Endothelial cell of umbilical vein (primary cell): Measurements from ENCODE around the gene EYS.

ENCODE experiments used
- EZH2 ChIP-seq: IDR thresholded peaks from 2 replicates; pipeline ENCODE4 v1.6.1; 2012; ENCODE audit warnings: borderline replicate concordance, low read depth, mild to moderate bottlenecking, moderate library complexity, low read length, inconsistent platforms; ENCODE audit not compliant: severe bottlenecking
- FOS ChIP-seq: IDR thresholded peaks from 2 replicates; pipeline ENCODE4 v1.6.1; 2011; ENCODE audit warnings: mild to moderate bottlenecking, low read length, moderate library complexity, borderline replicate concordance; ENCODE audit not compliant: insufficient read depth
- GATA2 ChIP-seq: IDR thresholded peaks from 2 replicates; pipeline ENCODE4 v1.7.0; 2011; ENCODE audit warnings: low read depth, mild to moderate bottlenecking, moderate library complexity, mixed read lengths, low read length; ENCODE audit not compliant: insufficient read length, insufficient read depth
- JUN ChIP-seq: IDR thresholded peaks from 2 replicates; pipeline ENCODE4 v1.6.1; 2011; ENCODE audit warnings: borderline replicate concordance, low read depth; ENCODE audit not compliant: insufficient read length, insufficient read depth
- MYC ChIP-seq: IDR thresholded peaks from one replicate; pipeline ENCODE4 v1.6.1; 2011; ENCODE audit warnings: mild to moderate bottlenecking, low read depth, low read length
- POLR2A ChIP-seq: IDR thresholded peaks from 2 replicates; pipeline ENCODE4 v1.6.1; 2012; ENCODE audit warnings: low read depth, mild to moderate bottlenecking, control low read depth, low read length
- POLR2AphosphoS5 ChIP-seq: IDR thresholded peaks from 2 replicates; pipeline ENCODE4 v1.6.1; 2012; ENCODE audit warnings: low read depth, mild to moderate bottlenecking, control low read depth, low read length, moderate library complexity; ENCODE audit not compliant: insufficient read depth
- TF ChIP-seq, protein P1 (sequence below), 2 donors: IDR thresholded peaks; 1 replicate in 1 of 2; 2 replicates in 1 of 2; pipeline ENCODE4 v1.5.1; 2011; ENCODE audit warnings: low read length in 2 of 2, mild to moderate bottlenecking in 2 of 2, moderate library complexity in 2 of 2, control low read depth in 1 of 2, inconsistent platforms in 1 of 2, low read depth in 1 of 2; ENCODE audit not compliant: insufficient read depth in 1 of 2; ENCODE audit errors: extremely low read depth in 1 of 2
- TF ChIP-seq, protein P2 (sequence below): IDR thresholded peaks from 2 replicates; pipeline ENCODE4 v1.6.1; 2011; ENCODE audit not compliant: insufficient read depth, insufficient read length

DNA sequence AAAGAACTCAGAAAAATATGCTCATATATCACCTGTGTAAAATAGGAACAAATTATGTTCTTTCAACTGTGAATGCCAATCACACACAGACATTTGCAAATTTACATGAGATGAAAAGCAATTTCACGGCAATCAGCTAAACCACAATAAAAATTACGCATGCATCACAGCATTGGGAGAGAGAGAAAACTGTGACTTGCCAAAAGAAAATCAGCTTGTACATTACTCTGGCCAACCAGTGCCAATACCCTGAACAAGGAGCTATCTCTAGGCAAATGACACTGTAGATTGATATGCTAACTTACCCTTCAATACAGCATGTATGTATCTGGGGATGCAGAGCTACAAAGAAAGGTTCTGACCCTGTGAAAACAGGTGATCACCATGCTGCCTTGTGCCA, 515.6 kb downstream of the EYS start:
- no peak for TF ChIP-seq GATA2
- no peak for TF ChIP-seq EZH2
- TF ChIP-seq, protein P1, sequence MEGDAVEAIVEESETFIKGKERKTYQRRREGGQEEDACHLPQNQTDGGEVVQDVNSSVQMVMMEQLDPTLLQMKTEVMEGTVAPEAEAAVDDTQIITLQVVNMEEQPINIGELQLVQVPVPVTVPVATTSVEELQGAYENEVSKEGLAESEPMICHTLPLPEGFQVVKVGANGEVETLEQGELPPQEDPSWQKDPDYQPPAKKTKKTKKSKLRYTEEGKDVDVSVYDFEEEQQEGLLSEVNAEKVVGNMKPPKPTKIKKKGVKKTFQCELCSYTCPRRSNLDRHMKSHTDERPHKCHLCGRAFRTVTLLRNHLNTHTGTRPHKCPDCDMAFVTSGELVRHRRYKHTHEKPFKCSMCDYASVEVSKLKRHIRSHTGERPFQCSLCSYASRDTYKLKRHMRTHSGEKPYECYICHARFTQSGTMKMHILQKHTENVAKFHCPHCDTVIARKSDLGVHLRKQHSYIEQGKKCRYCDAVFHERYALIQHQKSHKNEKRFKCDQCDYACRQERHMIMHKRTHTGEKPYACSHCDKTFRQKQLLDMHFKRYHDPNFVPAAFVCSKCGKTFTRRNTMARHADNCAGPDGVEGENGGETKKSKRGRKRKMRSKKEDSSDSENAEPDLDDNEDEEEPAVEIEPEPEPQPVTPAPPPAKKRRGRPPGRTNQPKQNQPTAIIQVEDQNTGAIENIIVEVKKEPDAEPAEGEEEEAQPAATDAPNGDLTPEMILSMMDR (IDR thresholded peaks at IDR 0.05; ENCODE audit: extremely low read depth in 1 of 2, insufficient read depth in 1 of 2, low read depth in 1 of 2, low read length in 2 of 2) = no peak
- no peak for TF ChIP-seq POLR2A
- no peak for TF ChIP-seq MYC
- no peak for TF ChIP-seq POLR2AphosphoS5
- TF ChIP-seq, protein P2, sequence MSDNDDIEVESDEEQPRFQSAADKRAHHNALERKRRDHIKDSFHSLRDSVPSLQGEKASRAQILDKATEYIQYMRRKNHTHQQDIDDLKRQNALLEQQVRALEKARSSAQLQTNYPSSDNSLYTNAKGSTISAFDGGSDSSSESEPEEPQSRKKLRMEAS = no peak
- TF ChIP-seq JUN = no peak
- no peak for TF ChIP-seq FOS
